Thyroid gland (tissue), 4 donors: ENCODE results near the gene CCDC15.

ENCODE experiments used
- CTCF ChIP-seq, 6 experiments: fragments of 200-600 bp in 3 of 6; fragments of 450-650 bp in 3 of 6; sonication (generic) in 3 of 6; IDR thresholded peaks; one replicate each; pipeline ENCODE4 v1.5.1; 2016 to 2019; ENCODE audit warnings: antibody characterized with exemption in 6 of 6, mild to moderate bottlenecking in 2 of 6, inconsistent platforms in 1 of 6, moderate library complexity in 1 of 6
- POLR2A ChIP-seq, 2 donors: fragments of 450-650 bp; IDR thresholded peaks; one replicate each; pipeline ENCODE4 v1.6.1; 2017; ENCODE audit warnings: antibody characterized with exemption in 2 of 2, mild to moderate bottlenecking in 2 of 2, moderate library complexity in 1 of 2

- TF ChIP-seq CTCF (IDR thresholded peaks at IDR 0.05) (no peak), POLR2A (IDR thresholded peaks at IDR 0.05) (no peak)
These were observed 23.0 kb downstream of the CCDC15 start for GRCh38 chr11:124977006-124977405.
